Breast epithelium (tissue), 3 donors: ENCODE results near the gene MNT.

Source experiments
- POLR2A ChIP-seq: fragments of 450-650 bp; IDR thresholded peaks from one replicate; pipeline ENCODE4 v1.6.1; 2016; ENCODE audit warnings: antibody characterized with exemption, mild to moderate bottlenecking, moderate library complexity
- POLR2AphosphoS5 ChIP-seq, 3 donors: sonication (generic); formaldehyde crosslinking; IDR thresholded peaks; one replicate each; pipeline ENCODE4 v1.6.1; 2017; ENCODE audit warnings: antibody characterized with exemption in 3 of 3
- TF ChIP-seq, protein P1 (sequence below), 3 donors: fragments of 450-650 bp; IDR thresholded peaks; one replicate each; pipeline ENCODE4 v1.5.1; 2016 to 2017; ENCODE audit warnings: antibody characterized with exemption in 3 of 3, mild to moderate bottlenecking in 3 of 3, moderate library complexity in 3 of 3

DNA sequence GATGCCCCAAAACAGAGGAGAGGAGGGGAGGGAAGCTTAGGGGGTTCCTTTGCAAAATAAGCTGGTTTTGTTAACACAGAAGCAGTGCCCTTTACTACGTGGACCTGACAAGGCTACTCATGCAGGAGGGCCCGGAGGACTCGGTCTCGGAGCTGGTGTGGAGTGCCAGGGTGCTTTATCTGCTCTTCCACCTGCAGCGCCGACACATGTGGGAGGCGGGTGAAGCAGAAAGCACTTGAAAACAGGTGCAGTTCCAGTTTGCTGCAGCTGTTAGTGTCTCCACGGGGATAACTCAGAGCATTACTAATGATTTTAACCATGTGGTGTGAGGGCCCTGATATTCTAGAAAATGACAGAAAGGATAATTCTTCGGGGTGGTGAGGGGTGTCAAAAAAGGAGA, 35.0 kb upstream of the MNT start:
- no peak for TF ChIP-seq POLR2A
- TF ChIP-seq, protein P1, sequence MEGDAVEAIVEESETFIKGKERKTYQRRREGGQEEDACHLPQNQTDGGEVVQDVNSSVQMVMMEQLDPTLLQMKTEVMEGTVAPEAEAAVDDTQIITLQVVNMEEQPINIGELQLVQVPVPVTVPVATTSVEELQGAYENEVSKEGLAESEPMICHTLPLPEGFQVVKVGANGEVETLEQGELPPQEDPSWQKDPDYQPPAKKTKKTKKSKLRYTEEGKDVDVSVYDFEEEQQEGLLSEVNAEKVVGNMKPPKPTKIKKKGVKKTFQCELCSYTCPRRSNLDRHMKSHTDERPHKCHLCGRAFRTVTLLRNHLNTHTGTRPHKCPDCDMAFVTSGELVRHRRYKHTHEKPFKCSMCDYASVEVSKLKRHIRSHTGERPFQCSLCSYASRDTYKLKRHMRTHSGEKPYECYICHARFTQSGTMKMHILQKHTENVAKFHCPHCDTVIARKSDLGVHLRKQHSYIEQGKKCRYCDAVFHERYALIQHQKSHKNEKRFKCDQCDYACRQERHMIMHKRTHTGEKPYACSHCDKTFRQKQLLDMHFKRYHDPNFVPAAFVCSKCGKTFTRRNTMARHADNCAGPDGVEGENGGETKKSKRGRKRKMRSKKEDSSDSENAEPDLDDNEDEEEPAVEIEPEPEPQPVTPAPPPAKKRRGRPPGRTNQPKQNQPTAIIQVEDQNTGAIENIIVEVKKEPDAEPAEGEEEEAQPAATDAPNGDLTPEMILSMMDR (IDR thresholded peaks at IDR 0.05), result no peak
- TF ChIP-seq POLR2AphosphoS5 (IDR thresholded peaks at IDR 0.05), result no peak
